HL-60 (cell line): ENCODE results near the gene ITGB5.

ENCODE experiments used
- GABPA ChIP-seq: IDR thresholded peaks from 2 replicates; pipeline ENCODE4 v1.6.1; 2012; ENCODE audit warnings: low read depth
- POLR2AphosphoS5 ChIP-seq: IDR thresholded peaks from 2 replicates; pipeline ENCODE4 v1.6.1; 2012; ENCODE audit warnings: low read depth
- SPI1 ChIP-seq: IDR thresholded peaks from 2 replicates; pipeline ENCODE4 v1.6.1; 2012; ENCODE audit warnings: low read depth, mild to moderate bottlenecking, borderline replicate concordance
- TF ChIP-seq, protein P1 (sequence below): IDR thresholded peaks from one replicate; pipeline ENCODE4 v1.5.1; 2011; ENCODE audit warnings: low read length, control low read depth, inconsistent platforms; ENCODE audit not compliant: insufficient read depth
- TF ChIP-seq, protein P2 (sequence below): IDR thresholded peaks from 2 replicates; pipeline ENCODE4 v1.6.1; 2012; ENCODE audit warnings: low read depth; ENCODE audit not compliant: insufficient replicate concordance

DNA sequence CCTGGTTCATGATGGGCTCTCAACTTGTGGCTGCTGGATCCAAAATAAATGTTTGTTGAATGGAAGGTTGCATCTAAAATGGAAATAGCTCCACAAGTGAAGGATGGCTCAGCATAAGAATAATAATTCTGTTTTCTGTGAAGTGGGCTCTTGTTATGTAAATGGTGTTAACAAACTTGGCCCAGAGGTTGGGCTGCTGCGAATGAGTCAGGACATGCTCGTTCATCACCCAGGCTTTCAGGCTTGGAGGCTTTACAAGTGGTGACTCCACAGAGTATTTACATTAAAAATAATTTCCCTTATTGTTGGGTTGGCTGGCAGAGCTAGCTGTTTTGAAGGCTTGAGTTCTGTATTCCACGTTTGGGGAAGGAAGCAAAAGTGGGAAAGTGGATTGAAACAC is 60.5 kb downstream of the ITGB5 start:
- TF ChIP-seq, protein P1, sequence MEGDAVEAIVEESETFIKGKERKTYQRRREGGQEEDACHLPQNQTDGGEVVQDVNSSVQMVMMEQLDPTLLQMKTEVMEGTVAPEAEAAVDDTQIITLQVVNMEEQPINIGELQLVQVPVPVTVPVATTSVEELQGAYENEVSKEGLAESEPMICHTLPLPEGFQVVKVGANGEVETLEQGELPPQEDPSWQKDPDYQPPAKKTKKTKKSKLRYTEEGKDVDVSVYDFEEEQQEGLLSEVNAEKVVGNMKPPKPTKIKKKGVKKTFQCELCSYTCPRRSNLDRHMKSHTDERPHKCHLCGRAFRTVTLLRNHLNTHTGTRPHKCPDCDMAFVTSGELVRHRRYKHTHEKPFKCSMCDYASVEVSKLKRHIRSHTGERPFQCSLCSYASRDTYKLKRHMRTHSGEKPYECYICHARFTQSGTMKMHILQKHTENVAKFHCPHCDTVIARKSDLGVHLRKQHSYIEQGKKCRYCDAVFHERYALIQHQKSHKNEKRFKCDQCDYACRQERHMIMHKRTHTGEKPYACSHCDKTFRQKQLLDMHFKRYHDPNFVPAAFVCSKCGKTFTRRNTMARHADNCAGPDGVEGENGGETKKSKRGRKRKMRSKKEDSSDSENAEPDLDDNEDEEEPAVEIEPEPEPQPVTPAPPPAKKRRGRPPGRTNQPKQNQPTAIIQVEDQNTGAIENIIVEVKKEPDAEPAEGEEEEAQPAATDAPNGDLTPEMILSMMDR = no peak
- TF ChIP-seq POLR2AphosphoS5 (no peak), SPI1 (no peak), GABPA (no peak)
- TF ChIP-seq, protein P2, sequence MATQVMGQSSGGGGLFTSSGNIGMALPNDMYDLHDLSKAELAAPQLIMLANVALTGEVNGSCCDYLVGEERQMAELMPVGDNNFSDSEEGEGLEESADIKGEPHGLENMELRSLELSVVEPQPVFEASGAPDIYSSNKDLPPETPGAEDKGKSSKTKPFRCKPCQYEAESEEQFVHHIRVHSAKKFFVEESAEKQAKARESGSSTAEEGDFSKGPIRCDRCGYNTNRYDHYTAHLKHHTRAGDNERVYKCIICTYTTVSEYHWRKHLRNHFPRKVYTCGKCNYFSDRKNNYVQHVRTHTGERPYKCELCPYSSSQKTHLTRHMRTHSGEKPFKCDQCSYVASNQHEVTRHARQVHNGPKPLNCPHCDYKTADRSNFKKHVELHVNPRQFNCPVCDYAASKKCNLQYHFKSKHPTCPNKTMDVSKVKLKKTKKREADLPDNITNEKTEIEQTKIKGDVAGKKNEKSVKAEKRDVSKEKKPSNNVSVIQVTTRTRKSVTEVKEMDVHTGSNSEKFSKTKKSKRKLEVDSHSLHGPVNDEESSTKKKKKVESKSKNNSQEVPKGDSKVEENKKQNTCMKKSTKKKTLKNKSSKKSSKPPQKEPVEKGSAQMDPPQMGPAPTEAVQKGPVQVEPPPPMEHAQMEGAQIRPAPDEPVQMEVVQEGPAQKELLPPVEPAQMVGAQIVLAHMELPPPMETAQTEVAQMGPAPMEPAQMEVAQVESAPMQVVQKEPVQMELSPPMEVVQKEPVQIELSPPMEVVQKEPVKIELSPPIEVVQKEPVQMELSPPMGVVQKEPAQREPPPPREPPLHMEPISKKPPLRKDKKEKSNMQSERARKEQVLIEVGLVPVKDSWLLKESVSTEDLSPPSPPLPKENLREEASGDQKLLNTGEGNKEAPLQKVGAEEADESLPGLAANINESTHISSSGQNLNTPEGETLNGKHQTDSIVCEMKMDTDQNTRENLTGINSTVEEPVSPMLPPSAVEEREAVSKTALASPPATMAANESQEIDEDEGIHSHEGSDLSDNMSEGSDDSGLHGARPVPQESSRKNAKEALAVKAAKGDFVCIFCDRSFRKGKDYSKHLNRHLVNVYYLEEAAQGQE = no peak
